ENCODE measurements around the gene PRCD.

DNA sequence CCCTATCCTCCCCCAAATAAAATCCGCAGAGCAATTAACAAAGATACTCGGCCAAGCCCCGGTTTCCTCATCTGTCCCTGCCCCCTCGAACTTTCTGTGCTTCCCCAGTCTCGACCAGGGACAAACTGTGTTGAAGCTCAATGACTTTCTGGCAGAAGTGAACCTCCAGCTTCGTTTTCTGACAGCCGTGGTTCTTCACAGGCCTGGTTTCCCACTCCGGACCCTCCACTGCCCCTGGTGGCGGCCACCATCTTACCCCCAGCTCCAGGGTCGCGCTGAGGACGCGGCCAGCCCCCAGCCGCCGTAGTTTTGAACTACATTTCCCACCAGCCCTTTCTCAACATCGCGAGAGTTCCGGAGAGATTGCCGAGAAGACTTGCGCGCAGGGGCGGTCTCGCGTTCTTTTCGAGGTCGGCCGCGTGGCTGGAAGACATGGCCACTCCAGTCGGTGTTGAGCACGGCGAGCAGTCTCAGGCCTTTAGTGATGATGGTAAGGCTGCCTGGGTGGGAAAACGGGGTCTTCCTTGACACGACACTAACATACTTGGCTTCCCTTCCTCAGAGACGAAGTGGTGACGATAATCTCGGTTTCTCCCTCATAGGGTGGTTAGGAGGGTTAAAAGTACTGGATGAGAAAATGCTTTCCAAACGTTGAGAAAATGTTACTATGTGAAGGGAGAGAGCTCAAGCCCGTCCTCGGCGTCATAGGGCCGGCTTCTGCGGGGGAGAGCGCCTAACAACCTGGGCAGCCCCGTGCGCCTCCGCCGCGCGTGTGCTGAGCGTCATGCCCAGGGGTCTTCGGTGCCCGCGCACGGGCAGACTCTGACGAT is 17.7 kb downstream of the PRCD start:
- TF ChIP-seq, protein P1, sequence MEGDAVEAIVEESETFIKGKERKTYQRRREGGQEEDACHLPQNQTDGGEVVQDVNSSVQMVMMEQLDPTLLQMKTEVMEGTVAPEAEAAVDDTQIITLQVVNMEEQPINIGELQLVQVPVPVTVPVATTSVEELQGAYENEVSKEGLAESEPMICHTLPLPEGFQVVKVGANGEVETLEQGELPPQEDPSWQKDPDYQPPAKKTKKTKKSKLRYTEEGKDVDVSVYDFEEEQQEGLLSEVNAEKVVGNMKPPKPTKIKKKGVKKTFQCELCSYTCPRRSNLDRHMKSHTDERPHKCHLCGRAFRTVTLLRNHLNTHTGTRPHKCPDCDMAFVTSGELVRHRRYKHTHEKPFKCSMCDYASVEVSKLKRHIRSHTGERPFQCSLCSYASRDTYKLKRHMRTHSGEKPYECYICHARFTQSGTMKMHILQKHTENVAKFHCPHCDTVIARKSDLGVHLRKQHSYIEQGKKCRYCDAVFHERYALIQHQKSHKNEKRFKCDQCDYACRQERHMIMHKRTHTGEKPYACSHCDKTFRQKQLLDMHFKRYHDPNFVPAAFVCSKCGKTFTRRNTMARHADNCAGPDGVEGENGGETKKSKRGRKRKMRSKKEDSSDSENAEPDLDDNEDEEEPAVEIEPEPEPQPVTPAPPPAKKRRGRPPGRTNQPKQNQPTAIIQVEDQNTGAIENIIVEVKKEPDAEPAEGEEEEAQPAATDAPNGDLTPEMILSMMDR (IDR thresholded peaks at IDR 0.05): peak; percentile 32 to 70 (median 41)
- peak; percentile 73 to 78 for TF ChIP-seq POLR2A (IDR thresholded peaks at IDR 0.05)
